IPS-18c (cell line): ENCODE data around the gene USH1C.
A peak's percentile ranks its signal among the peaks of the same experiment; 100 is the strongest.

ENCODE experiments used
- H3K4me3 ChIP-seq: 2 replicates; pipeline ENCODE4 v1.7.0; 2013; ENCODE audit warnings: low read depth, mild to moderate bottlenecking, low read length, moderate library complexity; ENCODE audit not compliant: insufficient read depth
- H3K9me3 ChIP-seq: one replicate; pipeline ENCODE4 v1.6.1; 2013; ENCODE audit warnings: mild to moderate bottlenecking, low read length, moderate library complexity; ENCODE audit not compliant: control insufficient read depth, insufficient read depth

The USH1C gene

DNA sequence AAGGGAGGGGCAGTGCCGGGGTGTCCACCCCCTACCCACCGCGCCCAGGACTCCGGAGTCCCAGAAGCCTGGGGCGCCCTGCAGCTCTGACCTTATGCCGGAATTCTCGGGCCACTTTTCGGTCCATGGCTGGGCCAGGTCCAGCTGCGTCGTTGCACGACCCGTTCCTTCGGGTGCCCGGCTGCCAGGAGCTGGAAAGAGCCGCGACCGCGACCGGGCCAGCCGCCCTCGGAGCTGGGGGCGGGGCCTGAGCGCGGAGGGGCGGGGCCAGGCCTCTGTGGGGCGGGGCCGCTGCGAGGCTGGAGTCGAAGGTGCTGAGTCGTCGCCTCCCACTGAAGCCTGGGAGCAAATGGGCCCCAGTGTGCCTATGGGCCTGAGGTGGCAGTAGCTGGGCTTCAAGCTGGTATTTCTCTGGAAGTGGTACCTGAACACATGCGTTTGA lies at the start of gene USH1C:
Gene USH1C, minus strand, starts transcription at position 236 of the 442 bp plus-strand sequence. Its CDS starts 109 bp downstream, at position 127.
- Histone ChIP-seq H3K9me3 (no peaks in the 10 kb centered on the region), H3K4me3 (peak within 1 kb of the TSS; percentile 58)

DNA sequence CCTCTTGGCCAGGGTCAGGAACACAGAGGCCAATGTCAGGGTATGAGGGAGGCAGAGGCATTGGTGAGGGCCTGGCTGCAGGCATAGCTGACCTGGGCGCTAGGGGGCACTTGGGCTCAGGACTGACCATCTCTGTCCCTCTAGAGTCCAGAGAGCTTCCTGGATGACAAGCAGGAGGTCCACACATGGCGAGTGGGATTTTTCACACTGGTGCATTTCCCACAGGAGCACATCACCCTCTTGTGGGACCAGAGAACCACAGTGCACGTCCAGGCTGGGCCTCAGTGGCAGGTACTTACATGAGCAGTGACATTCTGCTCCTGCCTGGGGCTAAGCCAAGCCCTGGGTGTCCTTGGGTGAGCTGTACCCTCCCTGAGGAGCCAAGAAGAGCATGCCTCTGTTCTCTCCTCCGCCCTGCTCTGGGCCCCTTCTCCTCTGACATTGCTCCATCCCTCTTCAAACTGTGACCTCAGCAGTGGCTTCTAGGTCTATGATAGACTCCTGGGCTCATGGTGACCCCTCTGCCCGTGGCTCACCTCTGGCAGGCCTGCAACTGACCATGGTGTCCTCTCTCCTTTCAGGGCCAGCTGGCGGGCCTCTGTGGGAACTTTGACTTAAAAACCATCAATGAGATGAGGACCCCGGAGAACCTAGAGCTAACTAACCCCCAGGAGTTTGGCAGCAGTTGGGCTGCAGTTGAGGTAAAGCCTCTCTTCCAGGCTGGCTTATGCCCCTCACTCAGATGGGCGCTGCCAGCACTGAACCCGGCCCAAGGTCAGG lies 49.4 kb upstream of the USH1C start:
- Histone ChIP-seq H3K4me3 (no peak overlapping the region), H3K9me3 (peaks cover 6% of the 10 kb centered on the region)

DNA sequence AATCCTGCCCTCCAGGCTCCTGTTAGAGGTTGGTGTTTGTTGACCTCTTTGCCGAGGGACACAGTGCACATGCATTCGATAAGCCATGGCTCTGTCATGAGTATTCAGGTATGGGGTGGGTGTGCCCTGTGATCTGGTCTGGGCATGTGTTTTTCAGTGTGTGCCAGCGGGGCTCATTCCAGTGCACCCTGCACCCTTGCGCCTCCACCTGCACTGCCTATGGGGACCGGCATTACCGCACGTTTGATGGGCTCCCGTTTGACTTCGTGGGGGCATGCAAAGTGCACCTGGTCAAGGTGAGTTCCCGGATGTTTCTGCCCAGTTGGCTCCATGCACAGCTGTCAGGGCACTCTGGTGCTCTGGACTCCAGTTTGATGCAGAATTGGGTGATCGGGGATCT lies 47.1 kb upstream of the USH1C start:
- peaks cover 6% of the 10 kb centered on the region for H3K9me3 ChIP-seq
- no peak overlapping the region for H3K4me3 ChIP-seq

- H3K9me3 ChIP-seq, result peaks cover 5% of the 10 kb centered on the region
- H3K4me3 ChIP-seq, result no peak overlapping the region
Measured at GRCh38 chr11:17590463-17590862, 46.2 kb upstream of the USH1C start.

DNA sequence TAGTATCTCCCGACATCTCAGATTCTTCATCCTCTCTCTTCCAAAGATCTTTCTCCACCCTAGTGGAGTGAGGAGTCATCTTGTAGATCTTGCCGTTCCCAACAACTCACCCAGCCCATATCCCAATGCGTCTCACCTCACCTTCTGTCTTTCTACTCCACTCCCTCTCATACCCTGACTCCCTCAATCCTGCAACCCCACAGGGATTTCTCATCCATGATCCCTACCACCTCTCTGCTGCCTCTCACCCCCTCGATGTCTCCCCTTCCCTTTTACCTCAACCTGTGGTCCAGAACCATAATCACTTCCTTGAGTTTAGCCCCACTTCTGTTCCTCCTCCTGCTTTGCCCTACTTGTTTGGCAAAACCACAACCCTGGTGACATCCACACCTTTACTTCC lies 44.5 kb upstream of the USH1C start:
- peaks cover under 1% of the 10 kb centered on the region for H3K9me3 ChIP-seq
- H3K4me3 ChIP-seq, result no peak overlapping the region

DNA sequence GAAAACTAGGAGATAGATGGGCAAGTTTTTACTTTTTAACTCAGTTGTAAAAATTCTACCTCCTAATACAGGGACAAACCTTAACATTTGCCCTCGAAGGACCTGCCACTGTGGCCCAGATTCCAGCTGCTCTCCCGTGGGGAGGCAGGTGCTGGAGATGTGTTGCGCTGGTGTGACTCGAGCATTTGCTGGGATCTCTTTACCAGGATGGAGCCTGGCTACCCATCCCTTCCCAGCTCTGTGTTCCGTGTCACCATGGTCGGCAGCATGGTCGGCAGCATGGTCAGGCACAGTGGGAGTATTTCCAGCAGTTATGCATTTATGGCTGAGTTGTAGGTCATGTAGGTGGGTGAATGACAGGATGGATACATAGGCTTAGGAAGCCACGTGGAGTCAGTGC lies 44.0 kb upstream of the USH1C start:
- no peaks in the 10 kb centered on the region for H3K9me3 ChIP-seq
- no peak overlapping the region for H3K4me3 ChIP-seq

- no peak overlapping the region for H3K4me3 ChIP-seq
- H3K9me3 ChIP-seq, result no peaks in the 10 kb centered on the region
Measured at GRCh38 chr11:17585911-17586695, 41.9 kb upstream of the USH1C start.

- Histone ChIP-seq H3K4me3 (no peak overlapping the region), H3K9me3 (no peaks in the 10 kb centered on the region)
Measured at GRCh38 chr11:17581732-17582053, 37.5 kb upstream of the USH1C start.

DNA sequence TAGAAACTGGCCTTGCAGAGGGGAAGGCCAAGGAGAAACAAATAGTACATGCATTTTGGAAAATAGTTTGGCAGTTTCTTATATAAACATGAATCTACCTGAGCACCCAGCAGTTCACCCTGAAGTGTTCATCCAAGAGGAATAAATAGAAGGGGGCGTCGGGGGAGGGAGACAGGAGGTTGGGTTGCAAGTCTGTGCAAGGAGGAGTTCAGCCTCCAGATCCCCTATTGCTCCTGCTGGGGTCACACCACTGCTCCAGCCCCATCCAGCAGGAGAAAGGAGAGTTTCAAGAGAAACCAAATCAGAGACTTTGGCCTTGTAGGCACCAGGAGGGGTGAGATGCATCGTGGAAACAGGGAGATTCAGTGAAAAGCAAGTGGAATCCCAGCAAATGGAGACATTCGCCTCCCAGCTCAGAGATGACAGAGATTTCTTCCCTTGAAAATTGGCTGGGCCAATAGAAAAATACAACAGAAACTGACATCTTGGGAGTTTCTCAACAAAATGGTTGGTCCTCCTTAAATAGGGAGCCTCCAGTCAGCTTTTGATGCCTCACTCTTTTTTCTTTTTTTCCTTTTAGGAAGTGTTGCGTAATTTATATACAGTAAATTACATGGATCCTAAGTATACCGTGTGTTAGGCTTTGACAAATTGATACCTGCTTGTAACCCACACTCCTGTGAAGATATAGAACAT lies 37.0 kb upstream of the USH1C start:
- Histone ChIP-seq H3K9me3 (no peaks in the 10 kb centered on the region), H3K4me3 (no peak overlapping the region)

GRCh38 chr11:17580271-17580670 lies 36.1 kb upstream of the USH1C start:
- Histone ChIP-seq H3K9me3 (no peaks in the 10 kb centered on the region), H3K4me3 (no peak overlapping the region)

DNA sequence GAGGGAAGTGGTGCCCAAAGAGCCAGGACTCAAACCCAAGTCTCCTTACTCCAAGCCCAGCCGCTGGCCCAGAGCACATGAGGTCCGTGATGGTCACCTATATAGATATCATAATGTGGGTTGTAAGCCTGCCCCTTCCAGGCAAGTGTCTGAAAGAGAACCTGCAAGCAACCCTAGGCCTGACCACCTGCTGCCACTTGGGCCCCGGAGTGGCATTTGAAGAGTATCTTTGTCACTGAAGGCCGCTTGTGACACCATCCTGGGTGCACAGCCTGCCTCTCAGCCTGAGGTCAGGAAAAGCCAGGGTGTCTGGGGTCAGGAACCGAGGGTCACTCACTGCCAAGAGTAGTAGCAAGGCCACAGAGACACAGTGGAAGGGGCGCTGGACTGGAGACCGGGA lies 35.2 kb upstream of the USH1C start:
- no peak overlapping the region for H3K4me3 ChIP-seq

DNA sequence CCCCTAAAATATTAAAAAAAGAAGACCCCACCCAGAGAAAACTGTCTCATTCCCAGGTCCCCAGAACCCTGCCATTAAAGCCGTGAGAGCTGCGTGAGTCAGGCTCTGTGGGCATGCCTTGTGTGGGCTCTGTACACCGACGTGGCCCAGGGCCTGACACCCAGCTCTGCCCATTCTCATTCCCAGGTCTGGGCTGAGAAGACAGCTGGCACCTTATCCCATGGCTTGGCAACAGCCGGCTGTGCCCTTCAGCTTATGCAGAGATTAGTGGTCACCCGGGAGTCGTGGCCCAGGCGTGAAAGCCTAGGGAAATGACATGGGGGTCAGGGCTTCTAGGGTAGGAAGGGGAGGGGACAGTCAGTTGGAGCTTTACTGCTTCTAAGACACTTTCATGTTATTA lies 34.7 kb upstream of the USH1C start:
- Histone ChIP-seq H3K4me3 (no peak overlapping the region), H3K9me3 (no peaks in the 10 kb centered on the region)

More for the DNA sequence above, 35.2 kb upstream of the USH1C start:
- no peaks in the 10 kb centered on the region for H3K9me3 ChIP-seq

DNA sequence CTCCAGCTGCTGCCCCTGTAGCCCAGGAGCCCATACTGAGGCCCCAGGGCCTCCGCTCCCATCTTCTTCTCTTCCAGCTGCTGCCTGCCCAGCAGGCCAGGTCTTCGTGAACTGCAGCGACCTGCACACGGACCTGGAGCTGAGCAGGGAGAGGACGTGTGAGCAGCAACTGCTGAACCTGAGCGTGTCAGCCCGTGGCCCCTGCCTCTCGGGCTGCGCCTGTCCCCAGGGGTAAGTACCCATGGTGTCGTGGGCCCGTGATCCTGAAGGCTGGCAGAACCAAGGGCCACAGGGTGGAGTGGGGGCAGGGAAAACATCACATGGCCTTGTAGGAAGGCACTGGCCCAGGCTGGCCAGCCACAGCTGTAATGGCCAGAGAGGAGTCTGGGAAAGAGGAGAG lies 34.1 kb upstream of the USH1C start:
- Histone ChIP-seq H3K4me3 (no peak overlapping the region; the same call in 1 of the 2 replicates), H3K9me3 (peaks cover 2% of the 10 kb centered on the region)

DNA sequence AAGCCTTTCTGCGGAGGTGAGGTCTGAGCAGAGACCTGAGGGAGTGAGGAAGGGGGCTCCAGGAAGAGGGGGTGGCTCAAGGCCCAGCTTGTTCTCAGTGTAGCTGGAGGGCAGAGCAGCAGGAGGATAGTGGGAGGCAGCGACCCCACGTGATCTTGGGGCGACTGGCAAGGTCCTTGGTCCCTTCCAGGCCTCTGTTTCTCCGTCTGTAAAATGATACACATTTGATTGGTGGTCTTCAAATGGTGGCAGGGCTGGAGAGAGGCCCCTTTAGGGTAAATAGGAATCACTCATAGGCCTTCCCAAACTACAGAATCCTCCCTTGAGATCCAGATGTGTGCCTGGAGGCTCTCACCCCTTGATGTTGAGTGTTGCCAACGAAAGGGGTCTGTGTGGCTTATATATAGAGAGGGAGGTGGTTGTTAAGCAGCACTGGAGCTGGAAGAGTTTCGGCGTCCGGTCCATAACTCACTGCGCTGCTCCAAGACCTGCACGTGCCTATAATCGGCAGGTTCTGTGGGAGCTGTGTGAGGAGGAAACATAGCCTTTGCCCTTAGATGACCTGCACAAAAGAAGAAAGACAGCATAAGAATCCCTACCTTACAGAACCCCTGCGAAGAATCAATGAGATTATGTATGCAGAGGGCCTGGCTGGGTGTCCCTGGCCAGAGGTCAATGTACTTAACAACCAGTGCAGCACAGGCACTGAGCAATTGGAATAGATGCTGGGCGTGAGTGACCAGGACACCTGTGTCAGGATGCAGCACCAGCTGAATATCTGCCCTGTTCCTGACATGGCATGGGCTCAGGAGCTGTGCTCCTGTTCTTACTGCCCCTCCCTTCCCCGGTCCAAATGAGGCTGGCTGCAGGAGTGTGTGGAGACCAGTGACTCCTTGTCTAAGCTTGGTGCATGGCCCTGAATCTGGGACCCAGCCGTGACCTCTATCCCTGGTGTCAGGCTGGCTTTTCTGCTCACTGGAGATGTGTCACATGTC lies 31.5 kb upstream of the USH1C start:
- H3K4me3 ChIP-seq, result no peak overlapping the region; the same call in 1 of the 2 replicates
- H3K9me3 ChIP-seq, result peaks cover 2% of the 10 kb centered on the region

DNA sequence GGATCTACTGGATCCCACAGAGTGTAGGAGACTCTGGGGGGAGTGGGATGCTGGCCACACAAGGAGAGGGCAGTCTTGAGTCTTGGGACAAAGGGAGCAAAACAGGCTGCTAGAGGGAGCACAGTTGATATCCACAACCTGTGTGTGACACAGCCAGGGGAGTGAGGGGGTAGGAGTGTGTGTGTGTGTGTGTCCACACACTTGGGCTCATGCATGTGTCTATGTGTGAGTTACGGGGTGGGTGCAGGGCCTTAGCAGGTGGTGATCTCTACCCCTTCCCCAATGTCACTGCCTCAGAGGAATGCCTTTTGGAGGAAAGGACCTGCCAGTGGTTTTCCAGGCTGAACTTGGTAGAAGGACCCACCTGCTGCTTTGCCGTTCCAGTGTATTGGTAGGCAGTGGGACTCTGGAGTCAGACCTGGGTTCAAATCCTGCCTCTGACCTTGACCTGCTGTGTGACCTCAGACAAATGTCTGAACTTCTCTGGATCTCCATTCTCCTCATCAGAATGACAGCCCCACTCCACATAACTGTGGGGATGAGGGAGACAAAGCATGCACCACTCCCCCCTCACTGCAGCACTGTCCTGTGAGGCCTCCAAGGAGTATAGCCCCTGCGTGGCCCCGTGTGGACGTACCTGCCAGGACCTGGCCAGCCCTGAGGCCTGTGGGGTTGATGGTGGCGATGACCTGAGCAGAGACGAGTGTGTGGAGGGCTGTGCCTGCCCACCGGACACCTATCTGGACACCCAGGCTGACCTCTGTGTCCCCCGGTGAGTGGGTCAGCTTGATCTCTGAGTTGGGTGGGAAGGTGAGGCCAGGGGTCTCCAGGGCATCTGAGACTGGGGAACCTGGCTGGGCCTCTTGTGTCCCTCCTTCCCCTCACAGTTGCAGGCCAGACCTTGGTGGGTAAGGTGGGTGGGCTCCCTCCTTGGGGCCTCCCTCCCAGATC lies 30.2 kb upstream of the USH1C start:
- no peak overlapping the region; the same call in 1 of the 2 replicates for H3K4me3 ChIP-seq

GRCh38 chr11:17573526-17573925 lies 29.3 kb upstream of the USH1C start:
- H3K4me3 ChIP-seq, result no peak overlapping the region

More for the DNA sequence above, 30.2 kb upstream of the USH1C start:
- H3K9me3 ChIP-seq, result peaks cover 2% of the 10 kb centered on the region

More at GRCh38 chr11:17573526-17573925, 29.3 kb upstream of the USH1C start:
- peaks cover 2% of the 10 kb centered on the region for H3K9me3 ChIP-seq
